ENCODE results near the gene DOCK4.

The DOCK4 gene

GRCh38 chr7:112214268-112214667, 8.1 kb upstream of the DOCK4 start:
- Histone ChIP-seq H3K9me3 (ENCODE audit: insufficient read depth, low read depth, low read length) (no peaks in the 10 kb centered on the region), H3K4me2 (ENCODE audit: low read depth, low read length, poor library complexity, severe bottlenecking) (no peak overlapping the region), H3K9ac (ENCODE audit: low read depth, low read length, poor library complexity, severe bottlenecking) (no peak overlapping the region), H2AFZ (ENCODE audit: low read length) (no peak overlapping the region), H3K4me1 (ENCODE audit: insufficient read depth, low read length, poor library complexity, severe bottlenecking) (peaks cover 28% of the 10 kb centered on the region), H3K36me3 (ENCODE audit: insufficient read depth, low read length) (no peaks in the 10 kb centered on the region), H3F3A (ENCODE audit: low read depth) (no peaks in the 10 kb centered on the region), H3K27me3 (ENCODE audit: insufficient read depth, low read length, poor library complexity, severe bottlenecking) (no peaks in the 10 kb centered on the region), H4K20me1 (ENCODE audit: insufficient read depth, low read length, poor library complexity, severe bottlenecking) (peaks cover 12% of the 10 kb centered on the region), H3K79me2 (ENCODE audit: insufficient read depth, low read length) (peaks cover 65% of the 10 kb centered on the region), H3K9me2 (replicated peaks; ENCODE audit: low read depth, low read length) (no peaks in the 10 kb centered on the region), H3K4me3 (ENCODE audit: low read length, poor library complexity, severe bottlenecking) (no peak overlapping the region)
- TF ChIP-seq EZH2phosphoT487 (IDR thresholded peaks at IDR 0.05; ENCODE audit: borderline replicate concordance) (no peak), CTCF (conservative IDR thresholded peaks at IDR 0.05; ENCODE audit: low read length) (no peak)

GRCh38 chr7:112213735-112214134, 7.5 kb upstream of the DOCK4 start:
- H3K9me2 ChIP-seq (replicated peaks; ENCODE audit: low read depth, low read length) = no peaks in the 10 kb centered on the region
- TF ChIP-seq EZH2phosphoT487 (IDR thresholded peaks at IDR 0.05; ENCODE audit: borderline replicate concordance) (no peak), CTCF (conservative IDR thresholded peaks at IDR 0.05; ENCODE audit: low read length) (no peak)
- no peaks in the 10 kb centered on the region for H3K36me3 ChIP-seq (ENCODE audit: insufficient read depth, low read length)
- H3K4me2 ChIP-seq (ENCODE audit: low read depth, low read length, poor library complexity, severe bottlenecking) = peak overlapping the region; percentile 15
- no peaks in the 10 kb centered on the region for H3F3A ChIP-seq (ENCODE audit: low read depth)
- no peak overlapping the region for H2AFZ ChIP-seq (ENCODE audit: low read length)
- no peak overlapping the region for H3K9ac ChIP-seq (ENCODE audit: low read depth, low read length, poor library complexity, severe bottlenecking)
- H3K27me3 ChIP-seq (ENCODE audit: insufficient read depth, low read length, poor library complexity, severe bottlenecking) = no peaks in the 10 kb centered on the region
- H3K4me3 ChIP-seq (ENCODE audit: low read length, poor library complexity, severe bottlenecking) = no peak overlapping the region
- no peaks in the 10 kb centered on the region for H3K9me3 ChIP-seq (ENCODE audit: insufficient read depth, low read depth, low read length)
- peaks cover 12% of the 10 kb centered on the region for H4K20me1 ChIP-seq (ENCODE audit: insufficient read depth, low read length, poor library complexity, severe bottlenecking)
- peaks cover 34% of the 10 kb centered on the region for H3K4me1 ChIP-seq (ENCODE audit: insufficient read depth, low read length, poor library complexity, severe bottlenecking)
- peaks cover 67% of the 10 kb centered on the region for H3K79me2 ChIP-seq (ENCODE audit: insufficient read depth, low read length)

DNA sequence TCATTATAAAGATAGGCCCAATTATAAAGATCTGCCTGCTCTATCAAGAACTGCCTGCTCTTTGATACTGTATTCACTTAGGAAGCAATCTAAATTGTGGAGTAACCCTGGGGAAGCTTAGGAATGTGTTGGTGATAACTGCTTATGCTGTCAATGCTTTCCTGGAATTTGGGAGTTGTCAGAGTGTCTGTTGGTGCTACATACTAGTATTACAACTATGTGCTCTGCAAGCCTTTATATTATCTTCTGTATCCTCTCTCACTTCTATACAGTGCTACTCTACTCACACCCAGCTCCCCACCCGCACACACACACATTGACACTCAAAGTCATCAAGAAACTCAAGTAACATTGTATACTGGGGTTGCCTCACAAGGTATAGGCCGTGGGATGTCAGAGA, 6.4 kb upstream of the DOCK4 start:
- Histone ChIP-seq H3K9ac (ENCODE audit: low read depth, low read length, poor library complexity, severe bottlenecking) (no peak overlapping the region), H3K9me2 (replicated peaks; ENCODE audit: low read depth, low read length) (no peaks in the 10 kb centered on the region), H2AFZ (ENCODE audit: low read length) (no peak overlapping the region), H3K4me2 (ENCODE audit: low read depth, low read length, poor library complexity, severe bottlenecking) (no peak overlapping the region), H3K4me1 (ENCODE audit: insufficient read depth, low read length, poor library complexity, severe bottlenecking) (peaks cover 37% of the 10 kb centered on the region), H3K27me3 (ENCODE audit: insufficient read depth, low read length, poor library complexity, severe bottlenecking) (no peaks in the 10 kb centered on the region), H3F3A (ENCODE audit: low read depth) (no peaks in the 10 kb centered on the region), H3K9me3 (ENCODE audit: insufficient read depth, low read depth, low read length) (no peaks in the 10 kb centered on the region), H4K20me1 (ENCODE audit: insufficient read depth, low read length, poor library complexity, severe bottlenecking) (peaks cover 12% of the 10 kb centered on the region), H3K79me2 (ENCODE audit: insufficient read depth, low read length) (peaks cover 68% of the 10 kb centered on the region), H3K4me3 (ENCODE audit: low read length, poor library complexity, severe bottlenecking) (no peak overlapping the region), H3K36me3 (ENCODE audit: insufficient read depth, low read length) (no peaks in the 10 kb centered on the region)
- TF ChIP-seq CTCF (conservative IDR thresholded peaks at IDR 0.05; ENCODE audit: low read length) (no peak), EZH2phosphoT487 (IDR thresholded peaks at IDR 0.05; ENCODE audit: borderline replicate concordance) (no peak)
